HG02970 (cell line): ENCODE results near the gene AUTS2.

Experiments used
- ATAC-seq: cut with Tn5 transposase; IDR thresholded peaks from one replicate; pipeline ENCODE4 v1.9.1; 2021; ENCODE audit warnings: mild to moderate bottlenecking, moderate library complexity, moderate number of reproducible peaks; ENCODE audit not compliant: unreplicated experiment, low FRiP score

The AUTS2 gene

GRCh38 chr7:69803699-69804516, 205.6 kb downstream of the AUTS2 start:
- ATAC-seq, result peak; percentile 77

GRCh38 chr7:69804962-69805361, 206.7 kb downstream of the AUTS2 start:
- ATAC-seq, result no peak

GRCh38 chr7:69808391-69808790, 210.1 kb downstream of the AUTS2 start:
- ATAC-seq, result no peak

- no peak for ATAC-seq
Observed at GRCh38 chr7:69811476-69812308, 213.4 kb downstream of the AUTS2 start.

- no peak for ATAC-seq
Observed at GRCh38 chr7:69812756-69813155, 214.5 kb downstream of the AUTS2 start.

GRCh38 chr7:69813637-69814240, 215.5 kb downstream of the AUTS2 start:
- ATAC-seq, result no peak

- ATAC-seq, result no peak
Observed at GRCh38 chr7:69814421-69814962, 216.2 kb downstream of the AUTS2 start.

GRCh38 chr7:69816501-69816900, 218.2 kb downstream of the AUTS2 start:
- ATAC-seq, result no peak

GRCh38 chr7:69817121-69817520, 218.8 kb downstream of the AUTS2 start:
- ATAC-seq, result no peak

GRCh38 chr7:69817841-69818635, 219.8 kb downstream of the AUTS2 start:
- no peak for ATAC-seq

- ATAC-seq, result no peak
Observed at GRCh38 chr7:69818636-69819332, 220.5 kb downstream of the AUTS2 start.

GRCh38 chr7:69819333-69819705, 221.0 kb downstream of the AUTS2 start:
- ATAC-seq, result no peak

- ATAC-seq, result no peak
Observed at GRCh38 chr7:69820479-69821192, 222.4 kb downstream of the AUTS2 start.

GRCh38 chr7:69822386-69822785, 224.1 kb downstream of the AUTS2 start:
- ATAC-seq, result no peak

GRCh38 chr7:69823151-69823744, 225.0 kb downstream of the AUTS2 start:
- ATAC-seq, result no peak

GRCh38 chr7:69825113-69825972, 227.1 kb downstream of the AUTS2 start:
- no peak for ATAC-seq

GRCh38 chr7:69826283-69826682, 228.0 kb downstream of the AUTS2 start:
- ATAC-seq, result no peak

GRCh38 chr7:69827140-69827539, 228.9 kb downstream of the AUTS2 start:
- no peak for ATAC-seq
